Activated CD8-positive, alpha-beta memory T cell treated with anti-CD3 and anti-CD28 coated beads, Interleukin-2, amount 50 U/mL, for 24 hours (primary cell): ENCODE measurements around the gene MAP3K8.
"Not testable (repeated sequence)": the region's sequence is repeated elsewhere in the genome, so short reads cannot be mapped to it uniquely, and the experiment has no call there.

Experiments
- DNase-seq: peaks from one replicate; pipeline ENCODE4 v3.0.0-alpha.2; 2020; ENCODE audit errors: extremely low read depth

Gene MAP3K8

DNA sequence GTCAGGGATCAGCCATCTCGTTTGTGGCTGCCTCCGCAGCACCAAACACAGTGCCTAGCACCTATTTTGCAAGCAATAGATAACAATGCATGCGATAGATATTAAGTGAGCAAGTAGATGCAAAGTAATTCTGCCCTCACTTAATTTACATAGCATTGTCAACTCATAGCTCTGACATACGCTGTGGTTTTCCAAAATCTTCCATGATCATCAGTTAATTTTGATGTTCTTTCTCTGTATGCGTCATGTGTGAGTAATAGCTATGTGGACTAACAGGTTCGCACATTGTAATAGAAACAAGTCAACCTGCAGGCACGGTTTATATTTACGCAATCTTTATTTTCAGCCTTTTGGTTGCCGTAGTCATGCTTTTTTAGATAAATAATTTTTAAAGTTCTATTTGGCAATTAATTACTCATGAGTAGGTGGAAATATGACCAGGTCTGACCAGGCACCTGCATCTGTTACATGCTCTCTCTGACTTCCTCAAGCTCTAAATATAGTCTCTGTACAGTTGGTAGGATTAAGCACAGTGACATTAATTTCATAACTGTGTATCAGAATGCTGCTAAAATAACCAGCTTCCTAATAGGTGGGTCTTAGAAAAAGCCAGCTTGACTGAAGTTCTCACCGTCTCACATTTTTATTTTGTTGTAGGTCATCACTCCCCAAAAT lies 13.3 kb downstream of the MAP3K8 start:
- DNase-seq, result no peak

DNA sequence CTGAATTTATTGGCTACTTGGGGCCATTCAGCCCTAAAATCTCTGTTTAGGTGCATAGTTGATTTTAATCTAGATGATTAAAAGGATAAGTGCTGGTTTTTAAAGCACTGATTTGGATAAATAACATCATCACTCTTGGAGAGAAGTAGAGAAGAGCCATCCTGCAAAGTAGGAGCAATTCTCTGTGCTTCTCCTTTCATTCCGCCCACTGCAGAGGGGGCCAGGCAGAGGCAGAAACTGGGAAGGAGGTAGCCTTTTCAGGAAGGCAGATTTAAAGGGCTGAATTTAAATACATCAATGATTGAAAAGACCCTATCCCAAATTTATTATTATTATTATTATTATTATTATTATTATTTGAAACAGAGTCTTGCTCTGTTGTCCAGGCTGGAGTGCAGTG lies 14.1 kb downstream of the MAP3K8 start:
- no peak for DNase-seq

DNA sequence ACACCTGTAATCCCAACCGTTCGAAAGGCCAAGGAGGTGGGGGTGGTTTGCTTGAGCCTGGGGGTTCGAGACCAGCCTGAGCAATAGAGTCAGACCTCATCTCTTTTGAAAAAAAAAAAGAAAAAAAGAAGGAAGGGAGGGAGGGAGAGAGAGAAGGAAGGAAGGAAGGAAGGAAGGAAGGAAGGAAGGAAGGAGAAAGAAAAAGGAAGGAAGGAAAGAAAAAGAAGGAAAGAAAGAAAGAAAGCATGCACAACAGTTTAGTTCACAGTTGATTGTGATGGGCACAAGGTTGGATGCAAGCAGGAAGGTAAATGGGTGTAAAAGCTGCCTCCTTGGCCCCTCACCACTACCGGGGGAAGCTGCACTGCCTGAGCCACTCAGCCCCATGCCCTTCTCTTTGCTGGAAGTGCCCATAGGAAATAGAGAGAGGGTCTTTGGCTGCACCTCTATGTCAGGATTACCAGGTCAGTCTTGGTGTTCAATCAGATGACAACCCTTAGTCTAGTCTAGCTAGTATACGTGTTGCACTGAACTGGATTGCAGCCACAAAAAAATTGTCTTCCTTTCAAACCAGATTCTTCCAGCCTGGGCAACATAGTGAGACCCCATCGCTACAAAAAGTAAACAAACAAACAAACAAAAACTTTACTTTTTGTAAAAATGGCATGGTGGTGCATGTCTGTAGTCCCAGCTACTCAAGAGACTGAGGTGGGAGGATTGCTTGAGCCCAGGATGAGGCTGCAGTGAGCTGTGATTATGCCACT lies 20.0 kb downstream of the MAP3K8 start:
- DNase-seq, result no peak

DNA sequence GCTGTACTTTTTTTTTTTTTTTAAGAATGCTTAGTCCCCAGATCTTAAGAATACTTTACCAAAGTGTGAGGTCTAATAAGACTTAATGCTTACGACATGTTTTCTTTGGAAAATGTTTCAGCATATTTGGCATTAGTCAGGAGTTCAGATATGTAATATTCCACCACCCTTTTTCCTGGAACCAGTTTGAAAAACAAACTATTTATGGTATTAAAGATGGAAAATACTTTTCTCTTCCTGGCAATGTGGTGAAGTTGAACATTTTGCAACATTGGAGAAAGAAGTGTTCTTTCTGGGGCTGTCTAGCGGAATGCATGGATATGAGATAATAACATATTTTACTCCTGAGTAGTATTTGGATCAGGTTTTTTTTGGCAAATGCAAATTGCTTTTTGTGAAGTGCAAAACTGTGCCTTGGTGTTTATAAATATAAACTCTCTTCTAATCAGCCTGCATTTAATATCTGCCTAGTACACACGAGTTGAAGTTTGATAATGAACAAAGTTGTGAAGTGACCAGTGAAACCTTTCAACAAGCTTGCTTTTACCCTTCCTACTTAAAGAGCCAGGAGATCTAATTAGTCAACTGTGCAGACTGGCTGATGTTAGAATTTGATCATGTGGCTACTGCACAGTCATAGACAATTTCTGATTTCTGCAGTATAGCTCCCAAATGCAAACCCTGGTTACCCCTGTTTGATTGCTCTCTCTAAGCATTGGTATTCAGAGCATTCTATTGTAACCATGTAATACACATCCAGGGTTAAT lies 20.9 kb downstream of the MAP3K8 start:
- DNase-seq, result no peak

DNA sequence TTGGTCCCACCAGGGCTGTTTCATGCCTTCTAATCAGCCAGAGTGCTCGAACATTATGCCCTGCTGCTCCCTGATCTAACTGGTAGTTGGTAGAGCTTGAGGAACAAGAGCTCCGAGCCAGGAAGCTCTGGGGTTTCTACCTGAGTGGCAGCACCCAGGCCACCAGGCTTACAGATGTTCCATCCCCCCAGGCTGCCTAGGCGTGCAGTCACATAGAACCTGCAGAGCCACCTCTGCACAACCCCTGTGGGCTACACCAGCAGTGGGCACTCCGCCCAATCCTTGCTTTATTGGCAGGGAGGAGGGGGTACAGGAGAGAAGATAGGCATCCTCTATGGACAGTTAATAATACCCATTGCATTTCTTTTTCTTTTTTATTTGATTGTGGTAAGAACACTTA lies 21.8 kb downstream of the MAP3K8 start:
- no peak for DNase-seq

DNA sequence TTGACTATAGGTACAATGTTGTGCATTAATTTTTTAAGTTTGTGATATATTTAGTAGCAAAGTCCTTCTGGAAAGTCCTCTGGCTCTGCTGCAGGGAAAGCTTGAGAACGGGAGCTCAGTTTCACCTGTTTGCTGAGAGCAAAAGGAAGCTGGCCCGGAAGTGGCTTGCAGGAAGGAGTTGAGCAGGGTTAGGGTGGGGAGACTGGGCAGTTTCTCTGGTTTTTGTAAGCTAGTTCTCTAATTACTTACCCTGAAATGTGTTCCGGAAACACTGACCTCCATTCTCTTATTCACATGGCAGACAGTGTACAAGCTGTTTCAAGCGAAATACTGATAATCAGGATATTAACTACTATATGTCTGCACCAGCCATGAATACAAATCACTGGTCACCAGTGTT lies 22.3 kb downstream of the MAP3K8 start:
- DNase-seq, result no peak

DNA sequence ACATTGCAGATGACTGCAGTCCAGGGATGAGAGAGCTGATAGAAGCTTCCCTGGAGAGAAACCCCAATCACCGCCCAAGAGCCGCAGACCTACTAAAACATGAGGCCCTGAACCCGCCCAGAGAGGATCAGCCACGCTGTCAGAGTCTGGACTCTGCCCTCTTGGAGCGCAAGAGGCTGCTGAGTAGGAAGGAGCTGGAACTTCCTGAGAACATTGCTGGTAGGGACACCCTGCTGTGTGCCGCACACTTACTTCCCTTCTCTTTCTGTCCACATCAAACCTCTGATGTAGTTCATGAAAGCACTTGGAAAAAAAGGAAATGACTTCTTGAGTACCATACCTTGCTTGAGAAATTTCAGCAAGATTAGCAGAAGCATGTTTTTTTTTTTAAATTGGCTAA lies 25.3 kb downstream of the MAP3K8 start:
- DNase-seq, result no peak

DNA sequence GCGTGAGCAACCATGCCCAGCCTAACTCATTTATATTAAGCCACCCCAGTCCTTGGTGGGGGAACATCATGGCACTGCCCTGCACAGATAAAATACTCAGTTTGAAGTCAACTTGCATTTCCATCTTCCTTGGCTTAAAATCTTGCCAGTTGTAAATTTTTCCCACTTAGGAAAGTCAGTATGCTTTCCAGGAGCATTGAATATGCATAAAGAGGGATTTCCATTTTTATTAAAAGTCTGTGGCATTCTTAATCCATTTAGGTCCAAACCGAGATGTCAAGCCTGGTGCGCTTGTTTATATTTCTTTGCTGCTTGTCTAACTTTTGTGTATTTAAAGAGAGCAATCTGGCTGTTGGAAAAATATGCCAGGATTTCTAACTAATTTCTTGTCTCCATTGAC lies 26.1 kb downstream of the MAP3K8 start:
- no peak for DNase-seq

DNA sequence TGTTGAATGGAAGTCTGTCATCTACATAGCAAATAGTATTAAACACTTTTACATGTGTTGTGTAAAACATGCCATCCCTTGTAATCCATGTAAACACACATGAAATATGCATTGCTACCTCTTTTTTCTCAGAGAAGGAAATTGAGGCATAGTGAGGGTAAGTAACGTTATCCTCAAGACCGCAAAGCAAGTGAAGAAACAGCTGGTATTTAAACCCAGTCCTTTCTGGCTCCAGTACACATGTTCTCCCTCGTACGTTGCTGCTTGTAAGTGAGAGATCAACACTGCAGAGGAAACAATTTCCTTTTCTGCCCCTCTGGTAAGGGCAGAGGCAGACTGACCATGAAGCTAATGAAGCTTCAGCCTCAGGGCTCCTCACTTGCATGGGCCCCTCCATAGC lies 28.5 kb downstream of the MAP3K8 start:
- no peak for DNase-seq

DNA sequence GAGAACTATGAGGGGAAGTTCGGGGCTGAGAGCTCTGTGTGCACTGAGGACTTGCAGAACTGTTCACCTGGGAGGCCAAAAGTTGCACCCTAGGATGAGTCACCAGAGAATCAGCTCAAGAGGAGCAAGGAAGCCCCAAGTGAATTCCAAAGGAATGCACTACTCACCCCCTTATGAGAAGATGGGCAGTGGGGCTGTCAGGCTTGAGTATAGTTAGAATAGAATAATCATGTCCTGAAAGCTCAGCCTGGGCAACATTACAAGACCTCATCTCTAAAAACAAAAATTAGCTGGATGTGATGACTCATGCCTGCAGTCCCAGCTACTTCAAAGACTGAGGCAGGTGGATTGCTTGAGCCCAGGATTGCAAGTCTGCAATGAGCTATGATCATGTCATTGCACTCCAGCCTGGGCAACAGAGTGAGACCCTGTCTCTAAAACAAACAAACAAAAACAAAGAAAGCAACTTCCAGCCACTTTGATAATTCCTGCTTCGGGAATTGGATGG lies 30.0 kb downstream of the MAP3K8 start:
- DNase-seq, result no peak

DNA sequence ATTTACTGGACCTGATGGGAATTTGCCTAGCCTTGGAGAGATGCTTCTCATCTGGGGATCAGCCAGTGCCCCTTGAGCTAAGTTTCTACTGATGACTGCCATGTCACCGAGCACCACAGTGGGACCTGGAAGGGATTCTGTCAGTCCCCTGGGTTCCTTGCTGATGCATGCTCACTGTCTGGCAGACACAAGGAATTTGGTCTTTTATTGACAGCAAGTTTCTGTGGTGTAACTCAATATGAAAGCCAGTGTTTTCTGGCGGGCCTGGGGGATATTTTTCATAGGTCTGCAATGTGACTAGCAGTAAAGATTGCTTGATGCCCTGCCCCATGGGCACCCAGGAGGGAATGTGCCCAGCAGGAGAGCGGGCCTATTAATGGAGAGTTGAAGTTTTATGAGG lies 30.7 kb downstream of the MAP3K8 start:
- no peak for DNase-seq

DNA sequence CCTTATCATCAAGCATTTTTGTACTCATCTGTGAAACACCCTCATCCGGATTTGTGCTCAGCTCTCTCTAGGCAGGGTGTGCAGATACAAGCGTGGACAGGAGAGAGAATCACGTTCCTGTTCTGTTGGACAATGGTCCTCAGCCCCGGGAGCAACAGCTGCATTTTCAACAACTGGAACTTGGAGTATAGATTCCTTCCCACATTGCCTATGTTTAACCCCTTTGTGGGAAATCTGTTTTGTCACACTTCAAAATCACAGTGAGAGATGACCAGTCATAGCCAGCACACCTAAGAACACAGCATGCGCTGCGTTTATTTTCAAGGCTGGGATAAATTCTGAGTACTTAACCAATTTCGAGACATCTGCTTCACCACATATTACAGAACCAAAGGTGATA lies 32.5 kb downstream of the MAP3K8 start:
- DNase-seq, result no peak

DNA sequence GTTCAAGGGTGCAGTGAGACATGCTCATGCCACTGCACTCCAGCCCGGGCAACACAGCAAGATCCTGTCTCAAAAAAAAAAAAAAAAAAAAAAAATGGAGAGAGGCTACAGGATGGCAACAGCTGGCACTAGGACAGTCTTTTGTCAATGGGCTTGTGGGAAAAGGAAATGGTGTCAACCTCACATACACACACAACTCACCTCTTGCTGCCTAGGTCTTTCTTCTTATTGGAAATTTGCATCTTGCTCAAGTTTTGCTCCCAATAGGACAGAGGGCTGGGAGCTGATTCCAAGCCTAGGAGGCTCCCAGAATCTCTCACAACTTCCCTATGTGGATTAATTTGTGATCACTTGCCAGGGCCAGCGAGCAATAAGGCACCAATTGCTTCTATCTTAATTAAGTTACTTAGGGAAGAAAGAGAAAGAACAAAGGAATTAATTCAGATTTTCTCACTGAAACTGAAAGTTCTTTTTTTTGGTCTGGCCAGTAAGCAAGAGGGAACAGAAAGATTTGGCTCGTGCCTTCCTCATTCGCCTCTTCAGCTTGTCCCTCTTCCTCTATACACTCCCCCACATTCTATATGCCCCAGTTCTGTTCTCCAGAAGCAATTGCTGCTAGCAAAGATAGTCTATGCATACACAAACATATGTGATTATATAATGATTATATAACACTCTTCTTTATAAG lies 33.8 kb downstream of the MAP3K8 start:
- DNase-seq, result no peak

DNA sequence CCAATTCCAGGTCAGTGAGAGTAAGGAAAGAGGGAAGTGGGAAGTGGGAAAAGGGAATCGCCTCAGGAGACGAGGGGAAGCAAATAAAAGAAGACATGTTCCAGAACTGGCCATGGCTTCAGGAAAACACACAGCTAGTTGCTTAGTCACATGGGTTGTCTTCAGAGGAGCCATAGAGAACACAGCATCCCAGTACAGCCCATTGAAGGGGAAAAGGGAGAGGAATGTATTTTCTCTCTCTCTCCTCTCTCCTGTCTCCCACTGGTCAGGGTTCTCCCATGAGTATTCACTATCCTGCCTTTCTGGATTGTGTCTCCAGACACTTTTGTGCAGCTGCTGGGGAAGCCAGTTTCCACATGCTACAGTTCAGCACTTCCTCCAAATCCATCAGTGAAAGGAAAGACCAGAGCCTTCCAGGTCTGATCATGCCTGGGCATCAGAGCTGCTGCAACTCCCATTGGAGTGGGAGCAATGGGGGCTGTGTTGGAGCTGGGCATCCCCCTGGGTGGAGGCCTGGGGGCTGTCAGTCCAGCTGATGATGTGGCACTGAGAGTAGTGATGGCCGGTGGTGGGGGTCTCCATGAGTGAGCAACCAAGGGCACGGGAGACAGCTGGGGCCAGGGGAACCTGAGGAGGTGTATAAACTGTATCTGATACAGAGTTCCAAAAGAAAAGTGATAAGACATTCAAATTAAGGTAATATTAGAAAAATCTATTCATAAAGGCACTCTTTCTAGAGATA lies 38.6 kb downstream of the MAP3K8 start:
- no peak for DNase-seq

DNA sequence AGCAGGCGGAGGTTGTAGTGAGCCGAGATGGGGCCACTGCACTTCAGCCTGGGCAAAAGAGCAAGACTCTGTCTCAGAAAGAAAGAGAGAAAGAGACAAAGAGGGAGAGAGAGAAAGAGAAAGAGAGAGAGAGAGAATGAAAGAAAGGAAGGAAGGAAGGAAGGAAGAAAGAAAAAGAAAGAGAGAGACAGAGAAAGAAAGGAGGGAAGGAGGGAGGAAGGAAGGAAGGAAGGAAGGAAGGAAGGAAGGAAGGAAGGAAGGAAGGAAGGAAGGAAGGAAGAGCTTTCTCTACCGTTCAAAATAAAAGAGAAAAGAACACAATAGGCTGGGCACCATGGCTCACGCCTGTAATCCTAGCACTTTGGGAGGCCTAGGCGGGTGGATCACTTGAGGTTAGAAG lies 41.5 kb downstream of the MAP3K8 start:
- DNase-seq, result not testable (repeated sequence)

DNA sequence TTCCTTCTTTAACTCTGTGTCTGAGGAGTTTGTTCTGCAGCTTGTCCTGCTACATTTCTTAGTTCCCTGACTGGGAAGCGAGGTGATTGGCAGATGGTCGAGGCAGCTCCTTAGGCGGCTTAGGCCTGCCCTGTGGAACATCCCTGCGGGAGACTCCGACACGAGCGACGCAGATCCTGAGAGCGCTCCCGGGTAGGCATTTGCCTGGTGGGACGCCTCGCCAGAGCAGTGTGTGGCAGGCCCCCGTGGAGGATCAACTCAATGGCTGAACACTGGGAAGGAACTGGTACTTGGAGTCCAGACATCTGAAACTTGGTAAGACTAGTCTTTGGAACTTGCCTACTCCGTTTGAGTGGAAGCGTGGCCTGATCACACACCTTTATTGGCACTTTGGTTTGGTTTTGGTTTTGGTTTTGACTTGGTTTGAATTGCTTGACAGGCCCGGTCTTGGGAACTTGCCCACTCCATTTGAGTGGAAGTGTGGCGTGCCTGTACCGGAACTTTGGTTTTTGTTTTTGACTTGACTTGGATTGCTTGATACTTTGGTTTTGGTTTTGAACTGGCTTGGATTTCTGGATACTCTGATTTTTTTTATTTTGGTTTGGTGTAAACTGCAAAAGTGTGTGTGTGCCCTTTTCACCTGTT lies 42.6 kb downstream of the MAP3K8 start:
- no peak for DNase-seq

DNA sequence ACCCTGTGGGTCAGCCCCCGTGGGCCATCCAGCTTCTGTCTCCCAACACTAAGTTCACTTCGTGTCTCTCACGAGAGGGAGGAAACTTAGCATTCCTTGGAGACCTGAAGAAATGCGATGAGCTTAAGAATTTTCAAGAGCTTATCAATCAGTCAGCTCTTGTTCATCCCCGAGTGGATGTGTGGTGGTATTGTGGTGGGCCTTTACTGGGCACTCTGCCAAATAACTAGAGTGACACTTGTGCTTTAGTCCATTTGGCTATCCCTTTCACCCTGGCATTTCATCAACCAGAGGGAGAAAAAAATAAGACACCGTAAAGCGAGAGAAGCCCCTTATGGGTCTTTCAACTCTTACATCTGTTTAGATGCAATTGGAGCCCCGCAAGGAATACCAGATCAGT lies 45.5 kb downstream of the MAP3K8 start:
- not testable (repeated sequence) for DNase-seq

DNA sequence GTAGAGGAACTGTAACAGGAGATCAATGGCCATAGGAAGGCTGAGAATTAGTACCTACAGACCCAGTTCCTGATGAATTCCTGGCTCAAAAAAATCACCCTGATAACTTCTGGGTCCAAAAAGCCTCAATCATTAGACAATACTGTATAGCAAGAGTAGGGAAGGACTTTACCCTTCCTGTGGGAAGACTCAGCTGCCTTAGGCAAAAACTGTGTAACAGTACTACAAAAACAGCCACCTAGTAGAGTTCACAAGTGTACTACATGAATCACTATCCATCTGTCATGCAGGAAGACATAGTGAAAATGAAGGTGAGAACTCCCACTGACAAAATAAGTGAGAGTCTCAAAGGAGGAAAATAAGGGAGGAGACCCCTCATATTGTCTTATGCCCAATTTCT lies 47.6 kb downstream of the MAP3K8 start:
- no peak for DNase-seq

DNA sequence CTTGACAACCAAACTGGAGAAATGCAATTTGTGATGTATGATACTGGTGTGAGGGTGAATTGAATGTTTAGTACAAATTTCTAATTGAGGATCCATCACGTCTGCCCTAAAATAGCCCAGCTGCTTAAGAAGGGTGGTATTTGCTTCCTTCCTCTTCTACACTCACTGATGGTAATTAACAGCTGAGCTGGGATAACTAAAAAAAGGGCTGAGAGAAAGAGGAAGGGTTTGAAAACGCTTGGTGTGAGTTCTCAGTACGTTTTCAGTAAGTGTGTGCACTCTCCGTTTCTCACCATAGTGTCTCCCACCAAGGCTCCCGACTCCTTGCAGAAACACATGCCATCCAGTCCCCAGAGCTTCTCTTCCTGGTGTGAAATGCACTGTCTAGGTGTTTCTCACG lies 54.3 kb downstream of the MAP3K8 start:
- no peak for DNase-seq

DNA sequence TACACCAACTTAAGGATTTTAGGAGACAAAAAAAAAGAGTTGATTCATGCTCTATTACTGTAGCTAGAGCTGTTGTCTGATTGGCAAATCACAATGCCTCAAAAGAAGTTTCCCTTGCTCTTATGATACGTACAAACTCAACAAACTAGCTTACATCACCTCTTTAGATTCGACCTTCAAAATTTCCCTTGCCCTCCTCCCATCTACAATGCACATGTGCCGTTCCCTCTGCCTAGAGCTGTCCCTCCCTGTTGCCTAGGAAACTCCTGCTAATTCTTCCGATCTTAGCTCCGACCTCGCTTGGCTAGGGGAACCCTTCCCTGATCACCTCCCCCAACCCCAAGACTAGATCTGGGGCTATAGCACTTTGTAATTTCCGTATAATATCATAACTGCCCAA lies 55.4 kb downstream of the MAP3K8 start:
- DNase-seq, result no peak
